Right atrium auricular region (tissue), 2 donors: ENCODE measurements around the gene RASSF1. TPM values are rescaled to one million over a fixed set of nuclear protein-coding genes. Genes with fewer than 3 reads are reported as not detected.
"Not testable (repeated sequence)": the region's sequence is repeated elsewhere in the genome, so short reads cannot be mapped to it uniquely, and the experiment has no call there.

Experiments used
- DNase-seq: peaks from one replicate; pipeline ENCODE4 v3.0.0-alpha.2; 2019; ENCODE audit warnings: low spot score
- H3K27ac ChIP-seq, 2 donors: fragments of 200-600 bp; sonication (generic); 1 replicate in 1 of 2; 2 replicates in 1 of 2; pipeline ENCODE4 v1.5.1; 2016 to 2019
- H3K27me3 ChIP-seq, 2 donors: fragments of 200-600 bp; sonication (generic); one replicate each; pipeline versions ENCODE4 v1.5.1 to v1.6.0; 2017 to 2019
- H3K36me3 ChIP-seq: fragments of 200-600 bp; sonication (generic); one replicate; pipeline ENCODE4 v1.5.1; 2016
- H3K4me1 ChIP-seq, 2 donors: fragments of 200-600 bp; sonication (generic); one replicate each; pipeline versions ENCODE4 v1.5.1 to v1.6.0; 2017 to 2019
- H3K4me3 ChIP-seq, 2 donors: fragments of 200-600 bp; sonication (generic); 1 replicate in 1 of 2; 2 replicates in 1 of 2; pipeline ENCODE4 v1.5.1; 2017 to 2019; ENCODE audit warnings: mild to moderate bottlenecking in 1 of 2, moderate library complexity in 1 of 2
- H3K9me3 ChIP-seq, 2 donors: fragments of 200-600 bp; sonication (generic); one replicate each; pipeline ENCODE4 v1.5.1; 2019
- total RNA-seq, 2 donors: library from RNA; depleted of rRNA; stranded (reverse); fragments of >200 nt; gene quantifications; one replicate each; pipeline ENCODE4 v1.1.0, GENCODE V29; 2016
- TF ChIP-seq, protein P1 (sequence below), 2 donors: fragments of 200-600 bp; sonication (generic); IDR thresholded peaks; one replicate each; pipeline ENCODE4 v1.5.1; 2019; ENCODE audit warnings: antibody characterized with exemption in 2 of 2

The RASSF1 gene
- total RNA-seq, 2 donors from 2014 or later: 18.6 to 25.9 TPM

DNA sequence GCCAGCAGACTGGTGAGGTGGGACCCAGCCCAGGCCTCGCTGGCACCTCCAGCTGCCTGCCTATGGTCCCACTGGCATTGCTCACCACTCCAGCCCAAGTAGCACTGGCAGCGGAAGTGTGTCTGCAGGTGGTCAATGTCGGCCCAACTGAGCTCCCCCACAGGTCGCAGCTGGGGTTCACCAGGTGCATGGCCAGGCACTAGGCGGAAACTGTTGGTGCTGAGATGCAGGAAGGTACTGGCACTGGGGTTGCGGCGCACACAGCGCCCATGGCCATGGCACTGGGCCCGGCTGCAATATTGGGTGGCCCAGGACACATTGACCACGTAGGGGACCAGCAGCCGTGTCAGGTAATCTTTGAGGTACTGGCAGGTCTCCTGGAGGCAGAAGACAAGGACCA is 22.5 kb downstream of the RASSF1 start:
- peak overlapping the region; percentile 10 to 70 for H3K4me3 ChIP-seq
- no peaks in the 10 kb centered on the region for H3K9me3 ChIP-seq
- no peaks in the 10 kb centered on the region for H3K27me3 ChIP-seq
- DNase-seq: no peak
- peaks cover 26% of the 10 kb centered on the region for H3K36me3 ChIP-seq
- peak overlapping the region in 1 of 2 donors; percentile 93 for H3K27ac ChIP-seq
- peaks cover 0 to 58% of the 10 kb centered on the region in 2 donors for H3K4me1 ChIP-seq
- TF ChIP-seq, protein P1, sequence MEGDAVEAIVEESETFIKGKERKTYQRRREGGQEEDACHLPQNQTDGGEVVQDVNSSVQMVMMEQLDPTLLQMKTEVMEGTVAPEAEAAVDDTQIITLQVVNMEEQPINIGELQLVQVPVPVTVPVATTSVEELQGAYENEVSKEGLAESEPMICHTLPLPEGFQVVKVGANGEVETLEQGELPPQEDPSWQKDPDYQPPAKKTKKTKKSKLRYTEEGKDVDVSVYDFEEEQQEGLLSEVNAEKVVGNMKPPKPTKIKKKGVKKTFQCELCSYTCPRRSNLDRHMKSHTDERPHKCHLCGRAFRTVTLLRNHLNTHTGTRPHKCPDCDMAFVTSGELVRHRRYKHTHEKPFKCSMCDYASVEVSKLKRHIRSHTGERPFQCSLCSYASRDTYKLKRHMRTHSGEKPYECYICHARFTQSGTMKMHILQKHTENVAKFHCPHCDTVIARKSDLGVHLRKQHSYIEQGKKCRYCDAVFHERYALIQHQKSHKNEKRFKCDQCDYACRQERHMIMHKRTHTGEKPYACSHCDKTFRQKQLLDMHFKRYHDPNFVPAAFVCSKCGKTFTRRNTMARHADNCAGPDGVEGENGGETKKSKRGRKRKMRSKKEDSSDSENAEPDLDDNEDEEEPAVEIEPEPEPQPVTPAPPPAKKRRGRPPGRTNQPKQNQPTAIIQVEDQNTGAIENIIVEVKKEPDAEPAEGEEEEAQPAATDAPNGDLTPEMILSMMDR (IDR thresholded peaks at IDR 0.05): no peak

DNA sequence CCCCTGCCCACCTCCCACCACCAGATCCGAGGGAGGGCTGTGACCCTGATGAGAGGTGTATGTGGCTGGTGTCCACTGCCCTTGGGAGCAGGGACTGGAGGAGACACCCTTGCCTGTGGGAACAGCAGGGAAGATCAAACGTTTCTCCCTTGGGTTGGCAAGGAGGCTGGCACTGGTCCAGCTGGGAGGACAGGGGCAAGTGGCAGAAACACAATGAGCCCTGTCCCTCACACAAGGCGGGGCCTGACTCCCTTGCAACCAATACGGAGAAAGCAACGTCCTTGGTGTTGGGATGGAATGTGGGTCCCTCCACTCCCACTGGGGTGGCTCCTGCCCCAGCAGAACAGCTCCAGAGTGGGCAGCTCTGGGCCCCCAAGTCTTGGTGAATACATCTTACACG is 23.3 kb downstream of the RASSF1 start:
- no peak overlapping the region for H3K4me3 ChIP-seq
- H3K36me3 ChIP-seq: peaks cover 26% of the 10 kb centered on the region
- TF ChIP-seq, protein P1 (IDR thresholded peaks at IDR 0.05): no peak
- DNase-seq: no peak
- H3K4me1 ChIP-seq: peaks cover 0 to 50% of the 10 kb centered on the region in 2 donors
- H3K9me3 ChIP-seq: no peaks in the 10 kb centered on the region
- H3K27me3 ChIP-seq: no peaks in the 10 kb centered on the region
- H3K27ac ChIP-seq: peak overlapping the region in 1 of 2 donors; percentile 93

- TF ChIP-seq, protein P1 (IDR thresholded peaks at IDR 0.05): no peak
- Histone ChIP-seq H3K4me3 (no peak overlapping the region), H3K27me3 (no peaks in the 10 kb centered on the region), H3K9me3 (no peaks in the 10 kb centered on the region), H3K27ac (peak overlapping the region in 1 of 2 donors; percentile 93), H3K4me1 (peaks cover 0 to 44% of the 10 kb centered on the region in 2 donors), H3K36me3 (peaks cover 26% of the 10 kb centered on the region)
- DNase-seq: no peak
These were observed 23.9 kb downstream of the RASSF1 start for GRCh38 chr3:50316657-50317242.

DNA sequence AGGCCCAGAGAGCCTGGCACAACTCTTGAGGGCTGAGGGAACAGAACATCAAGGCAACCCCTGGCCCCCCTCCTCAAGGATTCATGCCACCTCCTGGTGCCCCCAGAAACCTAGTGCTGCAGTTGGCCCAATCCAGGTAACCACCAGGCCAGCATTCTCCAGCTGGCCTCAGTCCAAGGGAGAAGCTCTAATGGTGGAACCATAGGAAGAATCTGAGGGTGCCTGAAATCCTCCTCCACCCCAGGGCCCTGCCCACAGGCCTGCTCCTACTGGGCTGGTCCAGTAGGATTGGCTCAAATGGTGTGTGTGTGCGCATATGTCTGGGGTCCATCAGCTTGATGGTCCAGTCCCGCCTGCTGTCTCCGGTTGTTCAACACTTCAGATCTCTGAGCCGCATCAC is 25.8 kb downstream of the RASSF1 start:
- DNase-seq: no peak
- Histone ChIP-seq H3K36me3 (peaks cover 26% of the 10 kb centered on the region), H3K4me1 (peaks cover 0 to 34% of the 10 kb centered on the region in 2 donors), H3K27ac (no peak overlapping the region), H3K4me3 (no peak overlapping the region), H3K9me3 (no peaks in the 10 kb centered on the region), H3K27me3 (no peaks in the 10 kb centered on the region)
- TF ChIP-seq, protein P1 (IDR thresholded peaks at IDR 0.05): no peak

GRCh38 chr3:50314342-50314741 is 26.3 kb downstream of the RASSF1 start:
- Histone ChIP-seq H3K9me3 (no peaks in the 10 kb centered on the region), H3K4me1 (peaks cover 0 to 29% of the 10 kb centered on the region in 2 donors), H3K27ac (no peak overlapping the region), H3K4me3 (no peak overlapping the region), H3K36me3 (peaks cover 26% of the 10 kb centered on the region), H3K27me3 (no peaks in the 10 kb centered on the region)
- TF ChIP-seq, protein P1 (IDR thresholded peaks at IDR 0.05): no peak
- no peak for DNase-seq

GRCh38 chr3:50312041-50312440 is 28.6 kb downstream of the RASSF1 start:
- H3K4me1 ChIP-seq, H3K27ac ChIP-seq, H3K36me3 ChIP-seq, DNase-seq, H3K4me3 ChIP-seq, H3K9me3 ChIP-seq, H3K27me3 ChIP-seq: not testable (repeated sequence)
